ENCODE results near the gene ZNF530.

The ZNF530 gene

DNA sequence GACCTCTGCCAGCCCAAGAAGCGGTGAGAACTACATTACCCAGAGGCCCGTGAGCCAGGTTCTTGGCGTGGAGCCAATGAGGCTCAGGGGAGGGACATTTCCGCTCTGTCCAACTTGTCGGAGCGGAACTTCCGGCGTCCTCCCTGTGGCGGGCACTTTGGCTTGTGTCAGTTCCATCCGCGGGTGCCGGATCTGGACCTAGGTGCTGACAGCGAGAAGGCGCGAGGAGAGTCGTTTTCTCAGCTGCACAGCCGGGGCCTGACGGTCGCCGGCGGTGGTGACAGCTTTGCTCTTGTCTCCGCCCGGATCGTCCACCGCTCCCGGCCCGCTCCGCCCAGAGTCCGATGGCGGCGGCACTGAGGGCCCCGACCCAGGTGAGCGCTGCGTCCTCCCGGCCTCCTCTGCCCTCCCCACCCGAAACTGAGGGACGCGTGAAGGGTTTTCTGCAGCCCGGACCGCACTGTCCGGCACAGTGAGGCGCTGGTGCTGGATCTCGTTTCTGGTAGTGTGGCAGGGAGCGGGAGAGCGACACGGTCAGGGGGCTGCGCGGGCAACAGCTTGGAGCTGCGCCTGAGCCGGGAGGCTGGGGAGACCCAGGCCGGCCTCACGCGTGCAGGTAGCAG lies at the start of gene ZNF530:
Gene ZNF530, plus strand, starts transcription at position 125 of the 623 bp plus-strand sequence. CDS start 4,461 bp downstream, outside the sequence.
- peak; percentile 80 to 90 for DNase-seq (ENCODE audit: low read depth in 1 of 2, low spot score in 1 of 2)

DNA sequence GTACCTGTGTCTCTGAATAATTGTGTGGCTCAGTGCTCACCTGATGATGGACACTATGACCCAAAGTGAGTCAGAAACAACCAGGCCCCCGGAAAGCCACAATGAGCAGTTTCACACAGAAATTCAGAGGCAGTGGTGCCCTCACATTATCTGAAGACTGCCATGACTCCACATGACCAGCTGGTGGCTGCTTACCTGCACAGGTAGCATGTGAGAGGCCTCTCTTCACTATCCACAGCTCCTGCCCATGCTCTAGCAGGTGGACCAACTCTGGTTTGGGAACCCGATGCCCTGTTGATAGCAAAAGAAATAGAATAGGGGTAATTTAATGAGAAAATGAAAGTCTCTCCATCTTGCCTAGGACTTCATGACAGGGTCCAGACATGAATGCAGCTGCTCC lies 47.3 kb upstream of the ZNF530 start:
- DNase-seq (ENCODE audit: low read depth in 1 of 2, low spot score in 1 of 2): no peak

DNA sequence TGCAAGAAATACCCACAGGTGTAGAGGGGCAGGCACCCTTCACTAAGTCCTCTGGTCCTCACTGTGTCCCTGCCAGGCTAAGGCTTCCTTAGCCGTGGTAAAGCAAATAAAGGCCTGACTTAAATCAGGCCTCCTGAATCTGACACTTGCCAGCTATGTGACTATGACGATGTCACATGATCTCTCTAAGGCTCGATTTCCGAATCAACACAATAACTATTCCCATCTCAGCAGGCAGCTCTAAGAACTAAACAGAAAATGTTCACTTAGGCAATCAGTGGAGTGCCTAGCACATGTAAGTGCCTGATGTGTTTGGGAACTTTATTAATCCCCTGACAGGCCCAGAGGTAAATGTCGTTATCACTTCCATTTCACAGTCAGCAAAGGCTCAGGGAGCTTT lies 42.0 kb upstream of the ZNF530 start:
- DNase-seq (ENCODE audit: low read depth in 1 of 2, low spot score in 1 of 2): no peak

DNA sequence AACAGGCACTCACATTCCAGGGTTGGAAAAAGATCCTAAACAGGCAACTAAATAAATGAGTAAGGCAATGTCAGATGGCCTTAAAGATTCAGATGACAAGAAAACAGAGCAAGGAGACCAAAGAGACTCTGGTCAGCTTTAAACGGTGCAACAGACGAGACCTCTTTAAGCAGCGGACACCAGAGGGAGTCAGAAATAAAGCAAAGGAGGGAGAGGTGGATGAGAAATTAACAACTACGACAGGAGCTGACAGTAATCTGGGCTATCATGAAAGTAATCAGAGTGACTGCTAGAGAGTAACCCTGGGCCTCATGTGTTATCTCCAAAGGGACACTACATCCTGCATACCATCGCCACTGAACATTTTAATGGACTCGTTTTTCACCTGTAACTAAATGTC lies 41.2 kb upstream of the ZNF530 start:
- no peak for DNase-seq (ENCODE audit: low read depth in 1 of 2, low spot score in 1 of 2)

DNA sequence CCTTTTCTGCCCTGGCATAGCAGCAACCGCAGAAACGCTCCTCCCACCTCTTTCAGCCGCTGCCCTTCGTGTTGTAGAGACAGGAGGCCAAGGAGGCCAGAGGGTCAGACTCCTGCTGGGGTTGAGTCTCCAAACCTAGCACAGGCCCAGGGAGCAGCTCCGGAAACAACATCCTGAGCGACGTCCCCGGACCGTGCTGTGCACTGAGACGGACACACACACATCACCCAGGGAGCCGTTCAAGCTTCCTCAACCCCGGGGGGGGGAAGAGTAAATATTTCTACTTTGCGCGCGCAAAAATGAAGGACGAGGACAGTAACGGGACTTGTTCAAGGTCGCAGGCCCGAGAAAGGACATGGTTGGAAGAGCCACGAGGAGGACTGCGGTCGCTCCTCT lies 40.7 kb upstream of the ZNF530 start:
- peak in 1 of 2 donors; percentile 3 for DNase-seq (ENCODE audit: low read depth in 1 of 2, low spot score in 1 of 2)

DNA sequence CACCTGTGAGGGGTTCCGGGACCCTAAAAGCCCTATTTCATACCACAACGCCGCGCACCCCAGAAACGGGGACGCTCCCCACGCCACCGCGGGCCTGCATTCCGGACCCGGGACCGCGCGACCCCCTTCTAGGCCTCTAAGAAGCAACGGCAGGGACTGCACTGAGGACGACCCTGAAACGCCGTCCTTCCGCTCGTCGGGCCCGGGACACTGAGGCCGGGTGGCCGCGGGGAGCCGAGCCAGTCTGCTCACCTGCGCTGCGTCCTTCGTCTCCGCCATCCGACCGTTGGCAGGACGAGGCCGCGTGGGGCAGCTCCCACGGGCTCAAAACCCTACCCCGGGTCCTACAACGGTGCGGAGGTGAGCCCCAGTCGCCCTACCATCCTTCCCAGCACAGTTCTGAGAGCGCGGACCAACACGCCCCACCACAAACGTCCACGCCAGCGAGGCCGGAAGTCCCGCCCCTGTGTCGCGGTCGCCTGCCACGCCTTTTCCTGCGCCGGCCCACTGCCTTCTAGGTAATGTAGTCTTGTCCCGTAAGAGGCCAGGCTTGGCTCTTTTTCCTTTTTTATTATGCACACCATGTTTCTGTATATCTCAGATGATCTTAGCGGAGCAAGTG lies 40.2 kb upstream of the ZNF530 start, which contains the start of gene ZNF550:
Gene ZNF550, minus strand, starts transcription at position 460 of the 622 bp plus-strand sequence. Its CDS starts 181 bp downstream, at position 279.
- DNase-seq (ENCODE audit: low read depth in 1 of 2, low spot score in 1 of 2): peak; percentile 74 to 84

DNA sequence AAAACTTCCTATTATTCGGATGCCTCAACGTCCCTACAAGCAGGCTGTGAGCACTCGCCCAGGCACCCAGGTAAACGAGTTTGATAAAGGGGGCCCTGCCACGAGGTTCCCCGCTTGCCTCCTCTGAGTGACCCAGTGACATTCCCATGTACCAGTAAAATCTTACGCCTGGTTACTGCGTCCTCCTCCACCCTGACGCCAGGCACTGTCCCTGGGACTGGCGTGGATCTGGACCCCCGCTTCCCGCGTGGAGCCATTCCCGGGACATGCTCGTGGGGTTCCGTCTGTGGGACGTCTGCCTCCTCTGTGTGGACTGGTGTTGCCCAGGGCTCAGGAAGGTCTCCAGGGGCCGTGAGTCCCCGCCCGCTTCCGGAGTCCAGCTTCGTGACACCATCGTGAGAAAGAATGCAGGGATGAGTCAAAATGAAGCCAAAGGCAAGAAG lies 39.6 kb upstream of the ZNF530 start:
- DNase-seq (ENCODE audit: low read depth in 1 of 2, low spot score in 1 of 2): no peak

DNA sequence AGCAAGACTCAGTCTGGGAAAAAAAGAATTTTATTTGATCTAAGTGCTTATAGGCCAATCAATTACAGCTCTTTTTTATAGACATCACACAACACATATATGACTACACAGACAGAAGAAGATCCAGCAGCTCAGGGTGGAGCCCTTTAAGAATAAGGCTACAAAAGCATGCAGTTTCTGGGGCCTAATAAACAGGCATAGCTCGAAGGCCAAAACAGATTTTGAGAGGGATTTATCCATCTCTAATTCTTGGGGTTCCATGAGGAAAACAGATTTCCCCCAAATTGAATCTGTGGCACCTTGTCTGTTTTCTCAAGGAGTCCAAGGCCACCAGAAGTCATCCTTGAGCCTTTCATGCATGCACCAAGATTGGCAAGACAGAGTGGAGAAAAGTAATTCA lies 36.1 kb upstream of the ZNF530 start:
- DNase-seq (ENCODE audit: low read depth in 1 of 2, low spot score in 1 of 2): no peak

DNA sequence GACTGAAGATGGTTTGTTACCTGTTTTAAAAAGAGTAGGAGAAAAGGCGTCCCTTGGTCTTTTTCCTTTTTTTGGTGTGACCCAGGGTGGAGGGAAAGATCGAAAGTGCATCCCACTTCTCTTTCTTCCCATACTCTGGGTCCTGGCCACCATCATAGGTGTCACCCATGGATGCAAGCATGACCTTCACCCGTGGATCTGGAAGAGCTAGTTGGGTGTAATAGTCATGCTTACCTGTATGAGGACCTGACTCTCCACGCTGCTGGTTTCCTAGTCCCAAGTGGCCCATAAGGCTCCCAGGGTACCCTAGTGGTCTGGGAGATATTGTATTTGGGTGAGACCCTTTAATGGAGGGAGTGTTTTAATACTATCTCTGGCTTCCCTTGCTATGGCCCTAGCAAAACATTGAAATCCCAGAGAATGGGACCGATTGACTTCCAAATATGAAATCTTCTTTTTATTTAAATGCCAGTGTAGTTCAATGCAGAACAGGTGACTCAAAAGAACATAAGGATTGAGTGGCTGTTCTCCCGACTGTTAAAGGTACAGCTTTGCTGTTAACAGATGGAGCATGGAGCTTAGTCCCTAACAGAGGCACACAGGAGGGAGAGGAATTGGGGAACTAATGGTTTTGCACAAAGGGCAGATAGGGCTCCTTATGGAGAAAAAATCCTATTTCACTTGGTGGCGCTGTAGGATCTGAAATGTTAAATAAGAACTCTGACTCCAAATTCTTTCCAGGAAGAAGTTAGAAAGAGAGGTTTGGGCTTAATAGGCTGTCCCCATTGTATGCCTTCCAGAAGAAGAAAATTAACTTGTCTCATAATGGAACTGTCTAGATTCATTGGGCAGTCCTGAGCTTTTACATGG lies 33.1 kb upstream of the ZNF530 start:
- no peak for DNase-seq (ENCODE audit: low read depth in 1 of 2, low spot score in 1 of 2)

DNA sequence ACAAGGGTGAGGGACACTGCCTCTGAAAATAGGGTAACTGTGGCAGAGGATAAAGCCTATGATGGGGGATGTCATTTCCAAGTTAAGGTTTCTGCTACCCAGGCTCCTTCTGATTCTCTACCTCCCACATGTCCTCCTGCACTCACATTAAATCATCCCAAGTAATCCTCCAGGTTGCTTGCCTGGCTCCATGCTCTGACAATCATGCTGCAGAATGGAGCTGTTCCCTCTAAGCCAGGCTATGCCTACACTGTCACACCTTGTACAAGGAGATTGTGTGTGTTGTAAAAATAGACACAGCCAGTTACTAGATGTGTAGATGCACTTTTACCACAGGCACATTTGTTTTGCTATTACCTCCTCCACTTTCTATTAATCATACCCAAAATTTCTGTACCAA lies 29.0 kb upstream of the ZNF530 start:
- DNase-seq (ENCODE audit: low read depth in 1 of 2, low spot score in 1 of 2): no peak

DNA sequence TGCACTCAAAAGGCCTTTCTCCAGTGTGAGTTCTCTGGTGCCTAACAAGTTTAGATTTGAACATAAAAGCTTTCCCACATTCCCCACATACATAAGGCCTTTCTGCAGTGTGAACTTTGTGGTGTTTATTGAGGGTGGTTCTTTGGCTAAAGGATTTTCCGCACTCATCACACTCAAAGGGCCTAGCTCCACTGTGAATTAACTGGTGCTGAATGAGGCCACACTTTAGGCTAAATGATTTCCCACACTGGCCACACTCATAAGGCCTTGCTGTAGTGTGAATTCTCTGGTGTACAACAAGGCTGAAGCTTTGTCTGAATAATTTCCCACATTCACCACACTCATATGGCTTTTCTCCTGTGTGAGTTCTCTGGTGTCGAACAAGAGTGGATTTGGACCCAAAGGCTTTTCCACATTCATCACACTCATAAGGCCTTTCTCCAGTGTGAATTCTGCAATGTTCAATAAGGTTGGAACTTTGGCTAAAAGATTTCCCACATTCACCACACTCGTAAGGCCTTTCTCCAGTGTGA lies 27.2 kb upstream of the ZNF530 start:
- DNase-seq (ENCODE audit: low read depth in 1 of 2, low spot score in 1 of 2): no peak

DNA sequence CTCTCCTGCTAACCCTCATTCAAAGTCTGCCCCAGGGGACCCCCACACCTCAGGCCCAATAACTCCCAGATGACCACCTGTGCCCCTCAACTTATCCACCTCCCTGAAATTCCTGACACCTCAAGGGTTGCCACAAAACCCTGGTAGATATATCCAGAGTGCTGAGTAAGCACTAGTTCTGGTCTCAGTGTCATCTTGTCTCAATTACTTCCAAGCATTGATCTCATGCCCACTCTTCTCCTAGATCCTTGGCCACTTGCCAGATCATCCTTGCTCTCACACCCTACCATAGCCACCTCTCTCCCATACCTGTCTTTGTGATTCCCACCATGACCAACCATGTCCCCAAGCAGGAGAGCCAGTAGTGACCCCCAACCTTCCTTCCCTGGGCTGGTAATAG lies 23.0 kb upstream of the ZNF530 start:
- DNase-seq (ENCODE audit: low read depth in 1 of 2, low spot score in 1 of 2): no peak

DNA sequence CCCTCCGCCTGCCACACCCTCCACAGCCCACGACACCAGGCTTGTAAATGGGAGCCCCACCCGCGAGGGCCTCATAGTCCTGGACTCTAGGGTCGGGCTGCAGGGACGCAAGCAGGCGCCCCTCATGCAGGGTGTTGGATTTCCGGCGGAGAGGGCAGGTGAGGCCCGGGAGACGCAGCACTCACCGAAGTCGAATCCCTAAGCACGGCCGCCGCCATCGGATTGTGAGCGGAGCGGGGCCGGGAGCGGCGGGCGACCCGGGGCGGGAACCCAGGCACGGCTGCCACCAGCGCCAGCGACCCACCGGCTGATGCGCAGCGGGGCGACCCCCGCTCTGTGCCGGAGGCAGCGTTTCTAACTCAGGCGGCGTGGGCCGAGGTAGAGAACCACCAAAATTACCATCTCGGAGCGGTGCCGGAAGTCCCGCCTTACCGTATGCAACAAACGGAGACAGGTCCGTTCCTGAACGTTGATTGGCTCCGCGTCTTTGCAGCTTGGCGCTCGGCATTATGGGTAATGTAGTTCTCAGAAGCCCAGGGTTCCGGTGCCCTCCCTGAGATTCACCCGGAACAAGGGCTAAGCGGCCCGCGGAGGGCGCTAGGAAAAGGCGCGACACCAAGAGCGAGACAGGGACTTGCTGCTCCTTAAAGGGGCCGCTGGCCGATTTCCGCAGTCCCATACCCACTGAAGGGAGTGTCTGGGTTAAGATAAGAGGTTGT lies 21.0 kb upstream of the ZNF530 start, which contains the start of gene ZNF416:
Gene ZNF416, minus strand, starts transcription at position 425 of the 719 bp plus-strand sequence. Its CDS starts 207 bp downstream, at position 218.
- DNase-seq (ENCODE audit: low read depth in 1 of 2, low spot score in 1 of 2): peak; percentile 78 to 97

DNA sequence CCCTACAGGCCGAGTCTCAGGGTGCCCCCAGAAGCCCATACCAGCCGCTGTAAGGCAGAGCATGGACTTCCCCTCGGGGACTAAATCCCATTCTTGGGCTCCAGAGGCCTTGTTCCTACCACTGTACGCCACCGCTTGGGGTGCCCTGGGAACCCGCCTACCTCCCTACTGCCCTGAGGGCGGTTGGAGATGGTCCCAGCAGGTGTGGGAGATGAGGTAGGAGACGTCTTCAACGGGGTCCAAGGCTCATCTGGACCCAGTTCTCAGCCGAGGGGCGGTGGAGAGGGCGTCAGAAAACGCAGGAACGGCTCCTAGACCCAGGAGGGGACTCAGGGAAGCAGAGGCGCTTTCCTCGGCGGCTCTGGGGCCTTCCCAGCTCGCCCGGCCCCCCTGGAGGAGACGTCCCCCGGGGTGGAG lies 16.6 kb upstream of the ZNF530 start:
- DNase-seq (ENCODE audit: low read depth in 1 of 2, low spot score in 1 of 2): no peak

DNA sequence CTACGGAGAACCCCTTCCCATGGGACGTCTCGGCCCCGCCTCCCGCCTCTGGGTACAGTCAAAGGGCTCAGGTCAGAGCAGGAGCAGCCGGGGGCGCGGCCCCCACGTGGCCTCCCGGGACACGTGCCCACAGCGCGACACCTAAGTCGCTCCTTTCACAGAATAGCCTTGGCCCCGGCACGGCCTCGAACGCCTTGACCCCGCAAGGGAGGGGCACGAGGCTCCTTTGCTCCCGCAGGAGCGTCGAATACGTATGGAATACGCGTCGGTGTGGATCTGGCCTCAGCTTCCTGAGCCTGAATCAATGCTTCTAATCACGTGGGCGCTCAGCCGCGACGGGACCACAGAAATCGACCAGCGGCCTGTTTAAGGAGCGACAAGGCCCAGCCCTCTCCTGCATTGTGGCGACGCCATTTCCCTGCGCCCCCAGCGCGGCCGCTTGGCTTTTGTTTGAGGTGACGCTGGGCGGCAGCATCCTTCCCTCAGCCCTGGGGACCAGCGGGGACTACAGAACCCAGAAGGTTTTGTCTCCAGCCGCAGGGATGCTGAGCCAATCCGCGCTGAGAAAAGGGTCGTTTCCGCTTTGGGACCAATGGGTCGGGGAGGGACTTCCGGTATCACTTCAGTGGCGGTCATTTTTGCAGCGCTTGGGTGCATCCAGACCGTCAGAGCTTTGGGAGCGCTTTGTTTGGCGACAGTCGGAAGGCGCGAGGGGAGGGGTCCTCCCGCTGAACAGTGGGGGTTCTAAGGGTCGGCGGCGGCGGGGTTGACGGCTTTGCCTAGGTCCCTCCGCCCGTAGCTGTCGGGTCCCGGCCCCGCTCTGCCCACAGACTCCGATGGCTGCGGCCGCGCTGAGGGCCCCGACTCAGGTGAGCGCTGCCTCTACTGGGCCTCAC lies 15.9 kb upstream of the ZNF530 start, which contains the start of gene ZIK1:
Gene ZIK1, plus strand, starts transcription at position 625 of the 896 bp plus-strand sequence. Its CDS starts 212 bp downstream, at position 837.
- peak; percentile 68 to 84 for DNase-seq (ENCODE audit: low read depth in 1 of 2, low spot score in 1 of 2)

DNA sequence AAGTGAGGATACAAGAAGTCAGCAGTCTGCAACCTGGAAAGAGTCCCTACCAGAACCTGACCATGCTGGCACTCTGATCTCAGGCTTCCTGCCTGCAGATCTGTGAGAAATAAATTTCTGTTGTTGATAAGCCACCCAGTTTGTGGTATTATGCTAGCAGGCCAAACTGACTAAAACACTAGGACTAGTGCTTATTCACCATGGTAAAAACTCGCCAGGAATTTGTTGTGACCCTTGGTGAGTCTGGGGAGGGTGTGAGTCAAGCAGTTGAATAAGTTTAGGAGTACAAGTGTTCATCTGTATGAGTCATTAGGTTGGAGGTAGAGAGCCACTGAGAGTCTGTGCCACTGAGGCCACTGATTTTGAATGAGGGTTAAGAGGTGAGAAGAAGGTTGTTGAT lies 12.2 kb upstream of the ZNF530 start:
- no peak for DNase-seq (ENCODE audit: low read depth in 1 of 2, low spot score in 1 of 2)

DNA sequence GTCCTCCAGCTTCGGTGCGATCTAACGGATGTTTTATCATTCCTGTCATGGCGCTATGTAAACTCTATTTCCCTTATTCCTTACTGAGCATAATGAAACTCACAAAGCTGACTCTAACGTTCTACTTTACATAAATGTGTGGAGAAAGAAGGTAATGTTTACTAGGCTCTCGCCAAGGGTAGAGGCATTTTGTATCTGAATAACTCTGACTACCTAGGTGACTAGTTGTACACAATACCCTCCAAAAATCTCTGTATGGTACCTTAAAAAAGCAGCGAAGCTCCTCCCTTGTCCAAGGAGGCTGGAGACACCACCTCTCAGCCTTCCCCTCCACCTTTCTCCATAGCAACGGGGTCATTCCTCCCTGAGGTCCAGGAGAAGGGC lies 316 bp upstream of the ZNF530 start:
- DNase-seq (ENCODE audit: low read depth in 1 of 2, low spot score in 1 of 2): no peak

DNA sequence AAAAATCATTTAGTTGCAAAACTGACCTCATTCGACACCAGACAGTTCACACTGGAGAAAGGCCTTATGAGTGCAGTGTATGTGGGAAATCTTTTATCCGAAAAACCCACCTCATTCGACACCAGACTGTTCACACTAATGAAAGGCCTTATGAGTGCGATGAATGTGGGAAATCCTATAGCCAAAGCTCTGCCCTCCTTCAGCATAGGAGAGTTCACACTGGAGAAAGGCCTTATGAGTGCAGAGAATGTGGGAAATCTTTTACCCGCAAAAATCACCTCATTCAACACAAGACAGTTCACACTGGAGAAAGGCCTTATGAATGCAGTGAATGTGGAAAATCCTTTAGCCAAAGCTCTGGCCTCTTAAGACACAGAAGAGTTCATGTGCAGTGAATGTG lies 7.2 kb downstream of the ZNF530 start:
- DNase-seq (ENCODE audit: low read depth in 1 of 2, low spot score in 1 of 2): no peak

DNA sequence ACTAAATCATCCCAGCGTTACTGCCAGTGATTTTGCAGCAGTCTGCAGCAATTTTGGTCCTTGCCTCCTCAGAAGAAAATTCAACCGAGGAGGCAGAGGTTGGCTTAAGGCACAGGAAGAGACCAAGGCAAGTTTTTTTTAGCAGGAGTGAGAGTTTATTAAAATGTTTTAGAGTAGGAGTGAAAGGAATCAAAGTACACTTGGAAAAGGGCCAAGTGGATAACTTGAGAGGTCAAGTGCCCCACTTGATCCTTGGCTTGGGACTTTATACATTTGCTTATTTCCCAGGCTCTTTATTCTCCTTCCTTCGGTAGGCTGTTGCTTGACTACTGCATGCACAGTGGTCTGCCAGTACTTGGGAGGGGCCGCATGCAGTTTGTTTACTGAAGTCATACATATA lies 11.4 kb downstream of the ZNF530 start:
- no peak for DNase-seq (ENCODE audit: low read depth in 1 of 2, low spot score in 1 of 2)

All from activated CD4-positive, alpha-beta T cell treated with anti-CD3 and anti-CD28 coated beads, Interleukin-2, amount 50 U/mL, for 24 hours (primary cell).